Stimulated activated CD4-positive, alpha-beta T cell treated with anti-CD3 and anti-CD28 coated beads, Interleukin-4, amount 100 ng/mL, for 24 hours (primary cell): ENCODE results near the gene LDLRAD3.

Experiments
- DNase-seq: peaks from one replicate; pipeline ENCODE4 v3.0.0-alpha.2; 2020

Gene LDLRAD3

GRCh38 chr11:36148701-36149100, 204.8 kb downstream of the LDLRAD3 start:
- DNase-seq, result no peak

DNA sequence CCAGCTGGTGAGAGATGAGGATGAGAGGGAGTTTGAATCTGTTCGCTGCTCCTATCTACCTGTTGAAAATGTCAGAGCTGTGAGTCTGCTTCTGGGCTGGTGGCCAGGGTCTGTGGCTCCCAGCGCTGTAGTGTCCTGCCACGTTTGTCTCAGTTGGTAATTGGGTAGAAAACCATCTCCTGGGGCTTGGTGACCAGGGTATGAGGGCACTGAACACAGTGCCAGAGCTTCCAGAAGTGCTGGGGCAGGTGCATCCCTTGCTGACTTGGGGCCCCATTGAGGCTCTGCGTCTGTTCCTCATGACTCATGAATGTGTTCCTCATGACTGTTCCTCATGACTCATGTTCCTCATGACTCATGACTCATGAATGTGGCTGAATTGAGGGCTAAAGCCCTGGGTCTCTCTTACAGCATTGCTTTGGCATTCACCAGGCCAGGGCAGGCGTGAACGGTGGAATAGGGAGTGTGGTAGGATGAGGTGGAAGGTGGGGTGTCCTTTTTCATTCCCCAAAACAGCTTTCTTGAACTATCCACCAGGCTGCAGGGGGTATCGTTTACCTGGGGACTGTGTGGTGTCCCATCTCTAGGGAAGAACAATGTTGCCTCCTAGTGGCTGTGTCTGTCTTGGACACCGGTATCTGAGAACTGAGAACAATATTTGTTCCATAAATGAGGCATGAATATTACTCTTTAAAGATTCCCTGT, 205.8 kb downstream of the LDLRAD3 start:
- DNase-seq, result peak; percentile 39

GRCh38 chr11:36150986-36151385, 207.1 kb downstream of the LDLRAD3 start:
- DNase-seq, result no peak

DNA sequence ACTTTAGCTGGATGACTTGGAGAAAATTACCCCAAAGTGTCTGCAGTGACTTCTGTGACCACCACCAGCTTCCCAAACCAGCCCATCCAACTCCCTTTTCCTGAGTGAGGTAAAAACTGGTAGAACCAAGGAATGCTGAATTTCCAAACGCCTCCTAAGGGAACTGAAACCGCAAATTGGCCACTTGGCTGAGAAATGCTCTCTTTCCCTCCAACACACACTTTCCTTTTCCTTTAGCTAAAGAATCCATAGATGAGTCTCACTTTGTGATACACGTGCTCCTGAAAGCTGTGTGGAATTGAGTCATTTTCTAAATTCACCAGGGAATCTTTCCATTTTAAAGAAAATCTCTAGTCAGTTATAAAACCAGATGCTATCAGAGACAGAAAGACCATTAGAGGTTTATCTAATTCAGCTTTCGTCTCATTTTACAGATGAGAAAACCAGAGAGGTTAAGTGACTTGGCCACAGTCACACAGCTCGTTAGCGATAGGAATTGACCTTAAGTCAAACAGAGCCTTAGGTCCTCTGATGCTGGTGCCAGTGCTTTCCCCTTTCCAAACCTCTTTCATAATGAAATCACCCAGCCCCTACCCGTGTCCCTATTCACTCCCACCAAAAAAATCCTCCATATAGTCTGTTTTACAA, 208.2 kb downstream of the LDLRAD3 start:
- DNase-seq, result no peak

DNA sequence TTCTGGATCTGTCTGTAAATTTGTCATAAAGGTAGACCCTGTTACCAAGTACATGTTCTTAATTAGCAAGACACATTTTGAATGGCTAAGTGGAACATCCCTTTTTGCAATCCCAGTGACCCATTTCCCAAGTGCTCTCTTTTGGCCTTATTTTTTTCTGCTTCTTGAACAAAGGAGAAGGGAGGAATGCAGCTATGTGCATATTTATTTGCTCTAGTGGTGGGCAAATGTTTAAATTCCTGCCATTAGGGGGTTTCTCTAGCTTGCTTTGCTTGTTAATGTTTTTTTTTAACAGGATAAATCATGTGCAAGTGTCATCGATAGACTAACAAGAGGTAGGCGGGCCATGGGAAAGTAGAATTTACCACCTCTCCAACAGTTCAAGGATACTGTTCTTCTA, 209.7 kb downstream of the LDLRAD3 start:
- DNase-seq, result no peak

DNA sequence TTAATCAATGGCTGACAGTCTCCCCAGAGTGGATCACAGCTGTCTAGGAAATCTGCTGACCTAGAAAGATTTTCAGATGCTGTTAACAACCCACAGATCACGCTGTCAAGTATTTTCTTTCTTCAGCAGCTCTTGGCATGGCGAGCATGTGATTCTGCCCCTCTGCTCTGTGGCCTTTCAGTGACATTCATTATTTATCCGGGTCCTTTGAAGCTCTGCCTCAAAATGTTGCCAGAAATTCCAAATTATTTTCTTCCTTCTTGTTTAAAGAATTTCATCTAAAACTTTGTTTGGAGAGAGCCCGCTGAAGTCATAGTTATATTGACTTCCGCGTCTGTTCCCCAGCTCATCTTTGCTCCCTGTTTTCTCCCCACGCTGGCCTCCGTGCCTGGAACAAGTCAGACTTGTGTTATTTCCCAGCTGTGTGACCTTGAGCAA, 211.3 kb downstream of the LDLRAD3 start:
- no peak for DNase-seq

DNA sequence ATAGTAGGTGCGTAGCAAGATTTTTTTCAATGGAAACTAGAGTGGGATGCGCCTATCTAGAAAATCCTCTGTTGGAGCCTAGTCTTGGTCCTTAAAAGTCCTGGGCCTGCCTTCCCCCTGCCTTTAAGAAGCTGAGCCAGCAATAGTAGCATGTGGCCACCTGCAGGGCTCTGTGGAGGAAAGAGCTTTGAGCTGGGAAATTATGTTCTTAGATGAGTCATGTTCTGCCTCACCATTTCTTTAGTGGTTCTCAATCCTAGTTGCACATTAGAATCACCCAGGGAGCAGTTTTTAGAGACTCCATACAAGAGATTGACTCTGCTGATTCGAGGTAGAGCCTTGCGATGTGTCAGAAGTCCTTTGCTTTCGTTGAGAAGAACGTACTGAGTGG, 211.9 kb downstream of the LDLRAD3 start:
- DNase-seq, result no peak

GRCh38 chr11:36156161-36156816, 212.4 kb downstream of the LDLRAD3 start:
- DNase-seq, result no peak

DNA sequence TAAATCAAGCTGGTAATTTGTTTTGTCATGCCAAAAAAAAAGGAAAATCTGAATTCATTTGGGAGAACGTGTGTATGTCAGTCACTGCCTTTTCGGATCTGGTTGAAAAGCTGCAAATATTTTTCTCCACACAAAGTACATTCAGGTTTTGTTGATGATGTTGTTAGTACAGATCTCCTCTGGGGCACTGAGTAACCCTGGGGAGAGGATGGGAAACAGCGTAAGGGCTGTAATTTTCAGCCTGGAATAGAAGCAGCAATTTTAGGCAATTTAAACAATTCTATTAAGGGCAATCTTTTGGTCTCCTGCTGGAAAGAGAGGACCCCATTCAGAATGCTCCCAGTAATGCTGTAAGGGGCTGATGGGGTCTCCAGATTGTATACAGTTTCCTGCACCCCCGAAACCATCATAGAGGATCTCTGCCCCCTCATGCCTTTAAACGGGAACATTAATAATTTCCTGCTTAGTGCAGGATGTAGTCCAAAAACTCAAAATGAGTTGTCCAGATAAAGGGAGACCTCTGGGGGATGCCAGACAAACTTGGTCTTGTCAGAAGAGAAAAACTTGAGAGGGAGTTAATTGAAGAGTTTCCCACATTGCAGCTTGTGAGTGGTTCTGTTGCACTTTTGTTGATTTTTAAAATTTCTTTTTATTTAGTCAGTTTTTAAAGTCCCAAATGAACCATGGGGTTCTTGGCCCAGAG, 213.1 kb downstream of the LDLRAD3 start:
- DNase-seq, result no peak

DNA sequence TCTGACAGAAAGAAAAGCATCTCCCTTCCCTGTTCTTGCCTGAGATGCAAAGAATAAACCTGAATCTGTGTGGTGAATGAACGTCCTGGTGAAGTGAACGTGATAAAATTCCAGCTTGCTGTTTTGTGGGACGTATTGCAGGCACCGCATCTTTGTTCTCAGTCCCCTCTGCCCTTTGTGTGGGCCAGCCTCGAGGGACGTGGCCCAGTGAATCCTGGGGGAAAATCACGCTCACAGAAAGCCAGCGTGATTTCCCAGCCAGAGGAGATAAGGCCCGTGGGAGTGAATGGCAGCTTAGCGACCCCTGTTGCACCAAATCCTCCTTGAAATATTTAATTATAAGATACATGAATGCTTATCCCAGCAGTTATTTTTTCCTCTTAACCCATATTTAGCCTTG, 216.2 kb downstream of the LDLRAD3 start:
- no peak for DNase-seq

DNA sequence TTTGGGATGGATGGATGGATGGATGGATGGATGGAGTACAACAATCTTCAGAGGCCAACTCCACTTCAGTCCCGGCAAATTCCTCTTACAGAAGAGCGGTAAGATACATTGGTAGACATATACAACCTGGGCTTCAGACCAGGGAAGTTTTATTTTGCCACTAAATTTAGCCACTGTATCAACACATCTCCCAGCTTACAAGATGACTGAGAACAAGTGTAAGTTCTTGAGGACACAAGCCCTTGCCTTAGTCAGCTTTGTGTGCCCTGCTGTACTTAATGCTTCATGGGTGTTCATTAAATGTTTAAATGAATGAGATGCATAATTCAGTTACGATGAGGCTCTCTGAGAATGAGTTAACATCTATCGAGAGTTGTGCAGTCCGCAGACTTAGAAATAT, 217.7 kb downstream of the LDLRAD3 start:
- DNase-seq, result no peak

- DNase-seq, result no peak
These were observed 218.4 kb downstream of the LDLRAD3 start for GRCh38 chr11:36162006-36162882.

- DNase-seq, result no peak
These were observed 219.1 kb downstream of the LDLRAD3 start for GRCh38 chr11:36162883-36163434.

GRCh38 chr11:36164506-36165250, 220.8 kb downstream of the LDLRAD3 start:
- DNase-seq, result no peak

GRCh38 chr11:36165621-36166397, 221.9 kb downstream of the LDLRAD3 start:
- no peak for DNase-seq

DNA sequence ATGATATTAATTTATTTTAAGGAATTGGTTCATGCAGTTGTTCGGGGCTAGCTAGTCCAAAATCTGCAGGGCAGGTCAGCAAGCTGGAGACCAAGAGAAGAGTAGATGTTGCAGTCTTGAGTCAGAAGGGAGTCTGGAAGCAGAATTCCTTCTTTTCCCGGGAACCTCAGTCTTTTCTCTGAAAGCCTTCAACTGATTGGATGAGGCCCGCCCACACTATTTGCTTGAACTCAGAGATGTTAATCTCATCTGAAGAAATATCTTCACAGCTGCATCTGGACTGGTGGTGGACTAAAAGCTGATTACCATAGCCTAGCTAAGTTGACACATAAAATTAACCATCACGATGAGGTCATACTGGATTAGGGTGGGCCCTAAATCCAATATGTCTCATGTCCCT, 223.2 kb downstream of the LDLRAD3 start:
- DNase-seq, result no peak

DNA sequence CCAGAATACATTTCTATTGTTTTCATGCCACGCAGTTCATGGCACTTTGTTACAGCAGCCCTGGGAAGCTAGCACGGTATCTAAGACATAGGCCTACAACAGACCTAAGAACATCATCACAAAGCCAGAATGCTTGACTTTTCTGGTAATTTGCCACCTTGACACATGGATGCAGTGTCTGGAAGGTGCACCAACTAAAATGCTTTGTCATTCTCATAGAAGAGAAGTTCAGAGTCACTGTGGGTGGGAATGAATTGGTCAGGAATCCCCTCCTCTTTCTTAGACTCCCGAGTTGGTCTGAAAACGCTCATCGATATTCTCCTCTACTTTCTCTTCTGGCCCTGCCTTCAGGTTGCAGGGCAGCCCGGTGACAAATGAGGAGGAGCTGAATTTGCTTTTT, 223.9 kb downstream of the LDLRAD3 start:
- DNase-seq, result no peak

GRCh38 chr11:36177836-36178235, 234.0 kb downstream of the LDLRAD3 start:
- no peak for DNase-seq

GRCh38 chr11:36186340-36187175, 242.7 kb downstream of the LDLRAD3 start:
- DNase-seq, result no peak

DNA sequence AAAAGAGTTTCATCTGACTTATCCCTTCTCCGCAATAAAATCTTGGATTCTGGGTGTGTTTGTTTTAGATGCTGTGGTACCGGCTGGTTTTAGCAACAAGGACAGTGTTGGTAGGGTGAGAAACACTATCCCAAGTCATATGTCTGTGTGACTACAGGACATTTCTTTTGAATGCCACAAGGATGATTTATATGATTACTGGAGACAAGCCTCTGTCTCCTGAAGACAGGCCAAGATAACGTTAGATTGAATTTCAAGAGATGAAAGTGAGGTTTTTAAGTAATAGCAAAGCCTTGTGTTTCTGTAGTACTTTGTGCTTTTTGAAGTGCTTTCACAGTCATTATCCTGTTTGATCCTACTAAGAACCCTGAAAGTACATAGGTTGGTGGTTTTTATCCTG, 243.8 kb downstream of the LDLRAD3 start:
- no peak for DNase-seq
